Endodermal cell (in vitro differentiated cells): ENCODE results near the gene PSMD13. TPM values are rescaled to one million over a fixed set of nuclear protein-coding genes. Genes with fewer than 3 reads are reported as not detected.
"Not testable (repeated sequence)": the region's sequence is repeated elsewhere in the genome, so short reads cannot be mapped to it uniquely, and the experiment has no call there.

Experiments used
- DNase-seq: peaks from one replicate; pipeline ENCODE4 v3.0.0-alpha.2; 2017
- H3K27ac ChIP-seq: 2 replicates; pipeline ENCODE4 v1.5.1; 2013; ENCODE audit warnings: mild to moderate bottlenecking, low read depth, low read length, moderate library complexity
- H3K27me3 ChIP-seq: 2 replicates; pipeline ENCODE4 v1.6.1; 2013; ENCODE audit warnings: mild to moderate bottlenecking, low read length, moderate library complexity; ENCODE audit not compliant: insufficient read depth, control insufficient read depth, poor library complexity, severe bottlenecking
- H3K36me3 ChIP-seq: 2 replicates; pipeline ENCODE4 v1.7.0; 2013; ENCODE audit warnings: mild to moderate bottlenecking, low read length, moderate library complexity; ENCODE audit not compliant: control insufficient read depth, insufficient read depth
- H3K4me1 ChIP-seq: one replicate; pipeline ENCODE4 v1.7.0; 2013; ENCODE audit warnings: low read length; ENCODE audit not compliant: control insufficient read depth, insufficient read depth
- H3K4me3 ChIP-seq: 2 replicates; pipeline ENCODE4 v1.5.1; 2013; ENCODE audit warnings: mild to moderate bottlenecking, low read length, moderate library complexity
- H3K9ac ChIP-seq: 2 replicates; pipeline ENCODE4 v1.6.1; 2013; ENCODE audit warnings: mild to moderate bottlenecking, low read length, moderate library complexity; ENCODE audit not compliant: poor library complexity, severe bottlenecking; ENCODE audit errors: extremely low read depth
- H3K9me3 ChIP-seq: 2 replicates; pipeline ENCODE4 v1.6.1; 2013; ENCODE audit warnings: mild to moderate bottlenecking, low read length, moderate library complexity; ENCODE audit not compliant: control insufficient read depth
- H3K27ac Mint-ChIP-seq: 2 replicates; pipeline ENCODE4 v1.8.0; 2020; ENCODE audit warnings: mixed read lengths
- H3K27me3 Mint-ChIP-seq: 2 replicates; pipeline ENCODE4 v1.8.0; 2021; ENCODE audit warnings: mild to moderate bottlenecking, mixed read lengths; ENCODE audit not compliant: insufficient read depth
- H3K36me3 Mint-ChIP-seq: 2 replicates; pipeline ENCODE4 v1.8.0; 2020; ENCODE audit warnings: low read depth, mixed read lengths
- H3K4me1 Mint-ChIP-seq: 2 replicates; pipeline ENCODE4 v1.8.0; 2020; ENCODE audit warnings: mixed read lengths
- H3K4me3 Mint-ChIP-seq: 2 replicates; pipeline ENCODE4 v1.8.0; 2020; ENCODE audit warnings: mild to moderate bottlenecking, moderate library complexity, mixed read lengths
- H3K9me3 Mint-ChIP-seq: 2 replicates; pipeline ENCODE4 v1.8.0; 2020; ENCODE audit warnings: mild to moderate bottlenecking, mixed read lengths
- WGBS, 2 experiments: methylation state at CpG; one replicate each; pipeline versions ENCODE4 v1.1.5 to v1.1.7; 2013; ENCODE audit warnings: missing lambda C conversion rate in 2 of 2, mixed read lengths in 1 of 2; ENCODE audit not compliant: insufficient coverage in 1 of 2, insufficient read length in 1 of 2; 5-methylcytosine and 5-hydroxymethylcytosine counted together
- total RNA-seq, 2 donors: library from RNA; stranded (reverse); fragmentation: NEBNext Ultra II Directional in 1 of 2; extraction: Animal tissue kit (Norgen Biotek cat#: 25700) in 1 of 2; gene quantifications; 2 replicates in 1 of 2; 3 replicates in 1 of 2; pipeline ENCODE4 v1.2.1, GENCODE V29; 2021
- TF ChIP-seq, protein P1 (sequence below): fragments of 200-600 bp; sonication (generic); conservative IDR thresholded peaks from 2 replicates; pipeline ENCODE4 v1.5.0; 2021; ENCODE audit warnings: antibody characterized with exemption, mild to moderate bottlenecking

The PSMD13 gene
- total RNA-seq, 2 donors from 2014 or later, result 120 to 134 TPM

GRCh38 chr11:235180-235579 lies 1.6 kb upstream of the PSMD13 start:
- H3K4me3 Mint-ChIP-seq, result peak overlapping the region; percentile 94
- peak; percentile 33 for DNase-seq
- Histone ChIP-seq H3K9me3 (no peaks in the 10 kb centered on the region), H3K4me1 (peaks cover 3% of the 10 kb centered on the region), H3K4me3 (peak overlapping the region; percentile 91), H3K36me3 (peaks cover 12% of the 10 kb centered on the region), H3K27ac (no peak overlapping the region), H3K27me3 (no peaks in the 10 kb centered on the region), H3K9ac (peak overlapping the region; percentile 67)
- H3K27me3 Mint-ChIP-seq, result peaks cover 2% of the 10 kb centered on the region
- peaks cover 4% of the 10 kb centered on the region for H3K4me1 Mint-ChIP-seq
- H3K36me3 Mint-ChIP-seq, result peaks cover 23% of the 10 kb centered on the region
- WGBS, 2 experiments, result 95 to 98% methylated on average over 8 of the region's 8 CpGs
- TF ChIP-seq, protein P1, sequence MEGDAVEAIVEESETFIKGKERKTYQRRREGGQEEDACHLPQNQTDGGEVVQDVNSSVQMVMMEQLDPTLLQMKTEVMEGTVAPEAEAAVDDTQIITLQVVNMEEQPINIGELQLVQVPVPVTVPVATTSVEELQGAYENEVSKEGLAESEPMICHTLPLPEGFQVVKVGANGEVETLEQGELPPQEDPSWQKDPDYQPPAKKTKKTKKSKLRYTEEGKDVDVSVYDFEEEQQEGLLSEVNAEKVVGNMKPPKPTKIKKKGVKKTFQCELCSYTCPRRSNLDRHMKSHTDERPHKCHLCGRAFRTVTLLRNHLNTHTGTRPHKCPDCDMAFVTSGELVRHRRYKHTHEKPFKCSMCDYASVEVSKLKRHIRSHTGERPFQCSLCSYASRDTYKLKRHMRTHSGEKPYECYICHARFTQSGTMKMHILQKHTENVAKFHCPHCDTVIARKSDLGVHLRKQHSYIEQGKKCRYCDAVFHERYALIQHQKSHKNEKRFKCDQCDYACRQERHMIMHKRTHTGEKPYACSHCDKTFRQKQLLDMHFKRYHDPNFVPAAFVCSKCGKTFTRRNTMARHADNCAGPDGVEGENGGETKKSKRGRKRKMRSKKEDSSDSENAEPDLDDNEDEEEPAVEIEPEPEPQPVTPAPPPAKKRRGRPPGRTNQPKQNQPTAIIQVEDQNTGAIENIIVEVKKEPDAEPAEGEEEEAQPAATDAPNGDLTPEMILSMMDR, result no peak
- no peaks in the 10 kb centered on the region for H3K9me3 Mint-ChIP-seq
- no peak overlapping the region for H3K27ac Mint-ChIP-seq

GRCh38 chr11:235609-235996 lies 1.2 kb upstream of the PSMD13 start:
- peak overlapping the region; percentile 94 for H3K4me3 Mint-ChIP-seq
- no peaks in the 10 kb centered on the region for H3K9me3 ChIP-seq
- H3K36me3 Mint-ChIP-seq, result peaks cover 23% of the 10 kb centered on the region
- TF ChIP-seq, protein P1, result no peak
- peaks cover 16% of the 10 kb centered on the region for H3K36me3 ChIP-seq
- peak overlapping the region; percentile 91 for H3K4me3 ChIP-seq
- H3K9me3 Mint-ChIP-seq, result no peaks in the 10 kb centered on the region
- H3K27ac Mint-ChIP-seq, result peak overlapping the region; percentile 77
- peaks cover 3% of the 10 kb centered on the region for H3K4me1 ChIP-seq
- no peak for DNase-seq
- H3K27ac ChIP-seq, result peak overlapping the region; percentile 27
- H3K27me3 ChIP-seq, result no peaks in the 10 kb centered on the region
- H3K4me1 Mint-ChIP-seq, result peaks cover 4% of the 10 kb centered on the region
- peaks cover 2% of the 10 kb centered on the region for H3K27me3 Mint-ChIP-seq
- peak overlapping the region; percentile 67 for H3K9ac ChIP-seq
- 18 to 25% methylated on average over 9 to 13 of the region's 13 CpGs for WGBS, 2 experiments

DNA sequence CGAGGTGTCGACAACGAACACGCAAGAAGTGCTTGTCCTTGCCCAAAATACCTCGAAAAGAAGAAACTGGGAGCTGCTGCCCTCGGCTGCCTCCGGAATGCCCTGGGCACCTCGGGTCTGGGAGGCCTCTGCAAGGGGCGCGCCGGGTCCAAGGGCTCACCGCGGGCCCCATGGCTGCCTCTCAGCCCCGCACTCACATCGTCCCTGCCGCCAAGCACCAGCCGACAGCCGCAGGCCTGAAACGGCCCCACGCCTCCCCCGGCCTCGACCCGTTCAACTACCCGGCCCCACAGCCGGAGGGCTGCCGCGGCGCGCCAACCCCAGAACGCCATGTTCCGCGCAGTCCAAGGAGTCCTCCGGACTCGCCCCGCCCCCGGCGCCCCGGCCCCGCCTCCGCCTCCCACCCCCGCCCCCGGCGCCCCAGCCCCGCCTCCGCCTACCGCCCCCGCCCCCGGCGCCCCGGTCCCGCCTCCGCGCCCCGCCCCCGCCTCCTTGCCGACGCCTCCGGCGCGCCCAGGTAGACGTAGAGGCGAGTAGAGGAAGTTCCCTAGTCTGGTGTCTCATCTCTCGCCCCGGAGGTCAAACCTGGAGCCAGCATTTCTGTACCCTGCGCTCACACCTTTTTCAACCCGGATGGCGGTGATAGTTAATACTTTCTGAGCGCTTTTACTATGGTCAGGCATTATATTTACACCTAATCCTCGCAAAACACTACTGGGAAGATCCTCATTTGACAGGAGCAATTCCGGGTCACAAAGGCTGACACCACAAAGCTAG lies 591 bp upstream of the PSMD13 start, which contains the start of gene SIRT3:
TSS of gene SIRT3 (minus strand) at position 346 of the 777 bp plus-strand sequence. CDS start at position 332, 14 bp downstream.
- peaks cover 2% of the 10 kb centered on the region for H3K27me3 Mint-ChIP-seq
- peaks cover 26% of the 10 kb centered on the region for H3K36me3 Mint-ChIP-seq
- Histone ChIP-seq H3K9me3 (no peaks in the 10 kb centered on the region), H3K4me1 (peaks cover 3% of the 10 kb centered on the region), H3K4me3 (peak within 1 kb of the TSS; percentile 98), H3K27ac (peak within 1 kb of the TSS; percentile 92), H3K9ac (peak within 1 kb of the TSS; percentile 88), H3K36me3 (peaks cover 19% of the 10 kb centered on the region), H3K27me3 (no peaks in the 10 kb centered on the region)
- TF ChIP-seq, protein P1, result peak; percentile 50
- DNase-seq, result peak; percentile 95
- peak within 1 kb of the TSS; percentile 94 for H3K4me3 Mint-ChIP-seq
- WGBS, 2 experiments, result 0 to 1% methylated on average over 20 to 59 of the region's 70 CpGs
- peak within 1 kb of the TSS; percentile 96 for H3K27ac Mint-ChIP-seq
- no peaks in the 10 kb centered on the region for H3K9me3 Mint-ChIP-seq
- peaks cover 4% of the 10 kb centered on the region for H3K4me1 Mint-ChIP-seq

GRCh38 chr11:238346-238745 lies 1.6 kb downstream of the PSMD13 start:
- not testable (repeated sequence) for H3K27ac Mint-ChIP-seq, H3K27me3 ChIP-seq, H3K27me3 Mint-ChIP-seq, H3K9ac ChIP-seq, H3K4me1 Mint-ChIP-seq, H3K9me3 ChIP-seq, H3K9me3 Mint-ChIP-seq, H3K4me1 ChIP-seq, H3K27ac ChIP-seq
- H3K36me3 ChIP-seq, result peaks cover 39% of the 10 kb centered on the region
- H3K4me3 ChIP-seq, result peak overlapping the region; percentile 98
- peak; percentile 19 for DNase-seq
- Mint-ChIP-seq H3K4me3 (peak overlapping the region; percentile 94), H3K36me3 (peaks cover 42% of the 10 kb centered on the region)
- WGBS, 2 experiments, result 92 to 94% methylated on average over 7 of the region's 7 CpGs
